Activated naive CD8-positive, alpha-beta T cell treated with anti-CD3 and anti-CD28 coated beads, Interleukin-2, amount 10 ng/mL, durations not matched to agents 7 days and 5 days (primary cell): Measurements from ENCODE around the gene ULBP2. TPM values are rescaled to one million over a fixed set of nuclear protein-coding genes. Genes with fewer than 3 reads are reported as not detected.
"Not testable (repeated sequence)": the region's sequence is repeated elsewhere in the genome, so short reads cannot be mapped to it uniquely, and the experiment has no call there.

Experiments
- ATAC-seq: fragments of 150-1000 bp; cut with Tn5 transposase; one replicate; pipeline ENCODE4 v1.10.0; 2021; ENCODE audit warnings: low read depth, moderate library complexity
- POLR2A ChIA-PET: fragments of 350-600 bp; sonication (Branson Sonifier 250); formaldehyde crosslinking; loops from one replicate; lab custom pipeline; 2021; ENCODE audit warnings: antibody characterized with exemption; lab: Charles Lee
- DNase-seq: peaks from one replicate; pipeline ENCODE4 v3.0.0; 2021
- H3K27ac Mint-ChIP-seq: one replicate; pipeline ENCODE4 v1.8.0; 2022; ENCODE audit warnings: mild to moderate bottlenecking, mixed read lengths
- H3K27me3 Mint-ChIP-seq: one replicate; pipeline ENCODE4 v1.8.0; 2022; ENCODE audit warnings: mild to moderate bottlenecking, moderate library complexity, mixed read lengths
- H3K36me3 Mint-ChIP-seq: one replicate; pipeline ENCODE4 v1.8.0; 2021; ENCODE audit warnings: mild to moderate bottlenecking, mixed read lengths
- H3K4me1 Mint-ChIP-seq: one replicate; pipeline ENCODE4 v1.8.0; 2021; ENCODE audit warnings: mixed read lengths
- H3K4me3 Mint-ChIP-seq: one replicate; pipeline ENCODE4 v1.8.0; 2022; ENCODE audit warnings: mild to moderate bottlenecking, moderate library complexity, mixed read lengths
- H3K9me3 Mint-ChIP-seq: one replicate; pipeline ENCODE4 v1.8.0; 2021; ENCODE audit warnings: mixed read lengths
- total RNA-seq, 2 experiments: library from RNA; stranded (reverse); gene quantifications; one replicate each; pipeline ENCODE4 v1.2.3, GENCODE V29; 2021

The ULBP2 gene
- total RNA-seq, 2 experiments from 2014 or later: 0.53 to 0.60 TPM

GRCh38 chr6:149925253-149925973 lies 16.4 kb upstream of the ULBP2 start:
- POLR2A ChIA-PET: no interaction called here
- DNase-seq: peak; percentile 51
- Mint-ChIP-seq H3K4me1 (peaks cover 17% of the 10 kb centered on the region), H3K9me3 (no peaks in the 10 kb centered on the region), H3K27ac (no peak overlapping the region), H3K27me3 (peaks cover 84% of the 10 kb centered on the region), H3K36me3 (no peaks in the 10 kb centered on the region), H3K4me3 (peak overlapping the region; percentile 41)
- no peak for ATAC-seq

GRCh38 chr6:149925974-149926777 lies 15.6 kb upstream of the ULBP2 start:
- no peaks in the 10 kb centered on the region for H3K36me3 Mint-ChIP-seq
- H3K4me3 Mint-ChIP-seq: peak overlapping the region; percentile 55
- peaks cover 87% of the 10 kb centered on the region for H3K27me3 Mint-ChIP-seq
- DNase-seq: peak; percentile 81
- peak; percentile 66 for ATAC-seq
- H3K9me3 Mint-ChIP-seq: no peaks in the 10 kb centered on the region
- no peak overlapping the region for H3K27ac Mint-ChIP-seq
- peaks cover 17% of the 10 kb centered on the region for H3K4me1 Mint-ChIP-seq
- POLR2A ChIA-PET: no interaction called here

GRCh38 chr6:149927025-149927424 lies 14.8 kb upstream of the ULBP2 start:
- Mint-ChIP-seq H3K27me3 (peaks cover 87% of the 10 kb centered on the region), H3K4me1 (peaks cover 14% of the 10 kb centered on the region)
- ATAC-seq, H3K4me3 Mint-ChIP-seq, H3K27ac Mint-ChIP-seq, POLR2A ChIA-PET, DNase-seq, H3K36me3 Mint-ChIP-seq, H3K9me3 Mint-ChIP-seq: not testable (repeated sequence)

DNA sequence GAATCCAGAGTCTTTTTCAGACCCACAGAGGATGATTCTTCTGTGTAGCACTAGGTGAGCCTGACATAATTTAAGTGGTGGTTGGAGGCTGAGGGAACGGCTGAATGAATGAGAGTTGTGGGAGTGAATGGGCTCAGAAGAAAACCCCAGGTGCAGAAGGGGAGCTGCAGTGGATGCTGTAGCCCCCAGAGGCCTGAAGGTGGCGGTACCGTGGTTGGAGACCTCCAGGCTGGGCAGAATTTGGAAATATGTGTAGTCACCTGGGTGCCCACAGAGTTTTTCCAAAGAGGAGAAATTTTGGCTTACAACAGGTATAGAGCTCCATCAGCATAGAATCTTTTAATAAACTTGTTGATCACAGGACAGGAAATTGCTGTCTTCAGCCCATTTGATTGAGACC lies 12.4 kb upstream of the ULBP2 start:
- POLR2A ChIA-PET: no interaction called here
- H3K27me3 Mint-ChIP-seq: peaks cover 81% of the 10 kb centered on the region
- no peaks in the 10 kb centered on the region for H3K9me3 Mint-ChIP-seq
- DNase-seq (no peak), ATAC-seq (no peak)
- H3K36me3 Mint-ChIP-seq: no peaks in the 10 kb centered on the region
- H3K27ac Mint-ChIP-seq: no peak overlapping the region
- H3K4me1 Mint-ChIP-seq: peaks cover 8% of the 10 kb centered on the region
- no peak overlapping the region for H3K4me3 Mint-ChIP-seq

- ATAC-seq: no peak
- Mint-ChIP-seq H3K27ac (no peak overlapping the region), H3K9me3 (no peaks in the 10 kb centered on the region), H3K36me3 (no peaks in the 10 kb centered on the region), H3K27me3 (peaks cover 82% of the 10 kb centered on the region), H3K4me3 (no peak overlapping the region), H3K4me1 (peaks cover 11% of the 10 kb centered on the region)
- DNase-seq: no peak
- POLR2A ChIA-PET: no interaction called here
Measured at GRCh38 chr6:149931501-149931900, 10.3 kb upstream of the ULBP2 start.

- POLR2A ChIA-PET: no interaction called here
- DNase-seq: no peak
- peaks cover 11% of the 10 kb centered on the region for H3K4me1 Mint-ChIP-seq
- no peak for ATAC-seq
- no peak overlapping the region for H3K4me3 Mint-ChIP-seq
- H3K27ac Mint-ChIP-seq: no peak overlapping the region
- no peaks in the 10 kb centered on the region for H3K9me3 Mint-ChIP-seq
- no peaks in the 10 kb centered on the region for H3K36me3 Mint-ChIP-seq
- peaks cover 87% of the 10 kb centered on the region for H3K27me3 Mint-ChIP-seq
Measured at GRCh38 chr6:149933036-149933435, 8.8 kb upstream of the ULBP2 start.

GRCh38 chr6:149933461-149933860 lies 8.4 kb upstream of the ULBP2 start:
- H3K27ac Mint-ChIP-seq: no peak overlapping the region
- H3K4me3 Mint-ChIP-seq: no peak overlapping the region
- peaks cover 87% of the 10 kb centered on the region for H3K27me3 Mint-ChIP-seq
- ATAC-seq (no peak), DNase-seq (no peak)
- POLR2A ChIA-PET: no interaction called here
- H3K9me3 Mint-ChIP-seq: no peaks in the 10 kb centered on the region
- peaks cover 13% of the 10 kb centered on the region for H3K4me1 Mint-ChIP-seq
- H3K36me3 Mint-ChIP-seq: no peaks in the 10 kb centered on the region

DNA sequence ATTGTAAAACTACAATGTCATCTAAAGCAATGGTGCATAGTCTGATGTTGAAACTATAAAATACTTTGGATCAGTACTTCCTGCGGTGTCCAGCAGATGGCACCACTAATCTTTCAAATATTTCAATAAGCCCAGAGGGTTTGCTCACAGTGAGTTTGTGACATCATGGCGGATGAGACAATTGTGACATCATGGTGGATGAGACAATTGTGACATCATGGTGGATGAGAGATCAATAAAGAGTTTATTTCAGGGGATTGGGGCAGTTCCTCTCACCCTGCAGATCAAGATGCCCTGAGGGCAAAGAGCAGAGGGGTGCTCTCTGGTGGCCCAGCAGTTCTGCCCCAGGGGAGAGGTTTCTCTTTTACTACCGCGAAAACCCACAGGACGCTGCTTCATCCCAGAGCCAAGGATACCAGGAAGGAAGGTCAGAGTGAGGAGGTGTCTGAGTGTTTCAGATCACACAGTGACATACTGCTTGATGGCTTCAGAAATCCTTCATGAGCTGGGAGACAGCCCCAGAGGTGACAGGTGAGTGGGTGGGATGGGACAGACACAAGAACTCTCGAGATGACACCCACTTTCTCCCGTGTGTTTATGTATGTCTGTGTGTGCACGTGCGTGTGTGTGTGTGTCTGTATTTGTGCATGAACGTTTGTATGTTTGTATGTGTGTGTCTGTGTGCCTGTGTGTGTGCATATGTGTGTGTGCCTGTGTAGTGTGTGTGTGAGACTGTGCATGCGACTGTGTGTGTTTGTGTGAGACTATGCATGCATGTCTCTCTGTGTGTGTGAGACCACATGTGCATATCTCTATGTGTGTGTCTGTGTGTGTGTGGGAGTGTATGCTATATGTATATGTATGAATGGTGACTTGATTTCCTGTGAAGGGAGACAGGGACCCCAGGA lies 7.3 kb upstream of the ULBP2 start:
- ATAC-seq (peak; percentile 19), DNase-seq (no peak)
- Mint-ChIP-seq H3K27me3 (peaks cover 85% of the 10 kb centered on the region), H3K4me3 (peak overlapping the region; percentile 0), H3K9me3 (no peaks in the 10 kb centered on the region), H3K4me1 (peaks cover 21% of the 10 kb centered on the region), H3K27ac (peak overlapping the region; percentile 10), H3K36me3 (no peaks in the 10 kb centered on the region)
- POLR2A ChIA-PET: no interaction called here

DNA sequence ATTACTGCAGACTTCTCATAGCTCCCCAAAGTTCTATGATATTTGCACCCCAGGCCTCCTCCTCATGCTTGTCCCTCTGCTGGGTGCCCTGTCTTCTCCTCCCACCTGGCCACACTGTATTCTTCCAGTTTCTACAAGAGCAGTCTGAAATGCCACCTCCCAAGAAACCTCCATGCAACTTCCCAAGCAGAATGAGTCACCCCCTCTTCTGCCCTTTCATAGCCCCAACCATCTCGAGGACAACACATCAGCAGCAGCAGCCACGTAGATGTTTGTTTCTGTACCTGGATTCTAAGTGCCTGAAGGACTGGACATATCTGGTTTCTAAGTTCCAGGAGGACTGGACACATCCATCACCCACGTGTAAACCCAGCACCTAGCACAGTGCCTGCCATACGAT lies 6.6 kb upstream of the ULBP2 start:
- peaks cover 85% of the 10 kb centered on the region for H3K27me3 Mint-ChIP-seq
- POLR2A ChIA-PET: no interaction called here
- no peaks in the 10 kb centered on the region for H3K36me3 Mint-ChIP-seq
- DNase-seq (no peak), ATAC-seq (no peak)
- no peak overlapping the region for H3K27ac Mint-ChIP-seq
- peaks cover 26% of the 10 kb centered on the region for H3K4me1 Mint-ChIP-seq
- no peak overlapping the region for H3K4me3 Mint-ChIP-seq
- H3K9me3 Mint-ChIP-seq: no peaks in the 10 kb centered on the region

DNA sequence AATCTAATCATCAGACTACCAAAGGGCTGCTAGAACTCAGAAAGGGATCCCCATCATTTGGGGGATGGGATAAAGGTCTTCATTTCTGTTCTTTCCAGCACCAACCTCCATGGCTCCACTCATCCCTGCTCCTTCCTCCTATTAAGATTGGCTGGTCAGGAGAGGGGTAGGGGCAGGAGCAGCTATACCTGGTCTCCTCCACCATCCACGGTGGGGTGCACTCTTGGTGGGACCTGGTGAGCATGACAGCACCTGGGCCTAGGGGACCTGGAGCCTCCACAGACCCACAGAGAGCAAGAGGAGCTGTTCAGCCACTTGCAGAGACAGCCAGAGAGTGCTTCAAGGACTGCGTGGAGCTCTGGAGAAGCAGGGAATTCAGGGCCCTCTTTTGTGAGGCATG lies 6.1 kb upstream of the ULBP2 start:
- peaks cover 85% of the 10 kb centered on the region for H3K27me3 Mint-ChIP-seq
- POLR2A ChIA-PET: no interaction called here
- H3K4me3 Mint-ChIP-seq: no peak overlapping the region
- H3K9me3 Mint-ChIP-seq: no peaks in the 10 kb centered on the region
- H3K27ac Mint-ChIP-seq: no peak overlapping the region
- H3K4me1 Mint-ChIP-seq: peaks cover 29% of the 10 kb centered on the region
- ATAC-seq: no peak
- H3K36me3 Mint-ChIP-seq: no peaks in the 10 kb centered on the region
- no peak for DNase-seq

DNA sequence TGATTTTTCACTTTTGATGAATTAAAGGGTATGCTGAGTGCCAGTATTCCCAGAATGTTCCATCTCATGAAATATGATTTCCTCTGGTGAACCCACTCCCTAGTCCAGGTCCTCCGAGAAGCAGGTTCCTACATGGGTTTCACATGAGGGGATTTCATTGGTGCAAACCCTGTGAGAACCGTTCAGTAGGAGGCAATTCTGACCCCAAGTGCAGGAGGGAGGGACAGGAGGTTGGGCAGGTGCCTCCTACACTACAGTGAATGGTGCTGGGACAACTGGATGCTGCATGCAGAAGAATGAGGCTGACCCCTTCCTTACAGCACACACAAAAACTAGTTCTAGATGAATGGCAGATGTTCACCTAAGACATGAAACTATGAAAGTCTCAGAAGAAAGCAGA lies 5.1 kb upstream of the ULBP2 start:
- DNase-seq (no peak), ATAC-seq (no peak)
- H3K27me3 Mint-ChIP-seq: peaks cover 86% of the 10 kb centered on the region
- H3K27ac Mint-ChIP-seq: no peak overlapping the region
- POLR2A ChIA-PET: no interaction called here
- peaks cover 35% of the 10 kb centered on the region for H3K4me1 Mint-ChIP-seq
- no peaks in the 10 kb centered on the region for H3K36me3 Mint-ChIP-seq
- no peaks in the 10 kb centered on the region for H3K9me3 Mint-ChIP-seq
- H3K4me3 Mint-ChIP-seq: no peak overlapping the region

DNA sequence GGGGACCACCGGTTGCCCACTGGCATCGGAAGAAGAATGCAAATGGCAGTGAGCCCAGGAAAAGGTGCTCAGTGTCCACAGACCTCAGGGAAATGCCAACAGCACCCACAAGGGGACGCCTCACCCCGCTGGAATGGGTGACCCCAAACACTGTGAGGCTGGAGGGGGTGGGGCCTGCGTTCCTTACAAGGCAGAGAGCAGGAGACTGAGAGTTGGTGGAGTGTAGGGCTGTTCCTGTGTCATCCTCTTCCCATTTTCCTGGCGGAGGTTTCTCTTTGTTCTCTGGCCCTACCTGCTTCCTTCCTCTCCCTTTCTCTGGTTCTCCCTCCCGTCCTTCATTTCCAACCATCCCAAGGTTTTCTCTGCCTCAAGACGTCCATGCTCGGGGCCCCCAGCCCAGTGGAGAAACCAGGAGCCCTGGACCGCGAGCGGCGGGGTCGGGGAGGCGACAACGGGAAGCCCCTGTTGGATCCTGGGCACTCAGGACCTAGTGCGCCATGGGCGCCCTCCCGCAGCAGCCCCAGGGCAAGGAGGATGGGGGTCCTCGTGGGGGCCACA lies 3.7 kb upstream of the ULBP2 start:
- H3K9me3 Mint-ChIP-seq, H3K36me3 Mint-ChIP-seq, DNase-seq, POLR2A ChIA-PET, H3K27ac Mint-ChIP-seq: not testable (repeated sequence)
- Mint-ChIP-seq H3K4me3 (peak overlapping the region; percentile 71), H3K27me3 (peaks cover 86% of the 10 kb centered on the region), H3K4me1 (peaks cover 40% of the 10 kb centered on the region)
- peak; percentile 21 for ATAC-seq
